HepG2 (cell line): ENCODE data around the gene RIMBP2. TPM values are rescaled to one million over a fixed set of nuclear protein-coding genes. Genes with fewer than 3 reads are reported as not detected.

ENCODE experiments used
- ATAC-seq: fragments of 200-7000 bp; cut with Tn5 transposase; 3 replicates; pipeline ENCODE4 v1.9.1; 2020; ENCODE audit warnings: mild to moderate bottlenecking, moderate library complexity
- BruUV-seq: library from RNA; stranded (reverse); fragments of 400-500 nt; replicated peaks from 2 replicates; lab custom pipeline; 2021; lab: Mats Ljungman, UMichigan
- CTCF ChIA-PET: fragments of 300-600 bp; formaldehyde crosslinking; extraction: SDS; loops from one replicate; lab custom pipeline; 2021; ENCODE audit warnings: low total read pairs, inconsistent platforms, low intra/inter-chr PET ratio; lab: Yijun Ruan, JAX
- POLR2A ChIA-PET: fragments of 350-600 bp; sonication (Branson Sonifier 250); formaldehyde crosslinking; loops from one replicate; lab custom pipeline; 2020; ENCODE audit warnings: antibody characterized with exemption, inconsistent platforms; lab: Yijun Ruan, JAX
- DNase-seq: peaks from one replicate; pipeline ENCODE4 v3.0.0-alpha.2; 2015; ENCODE audit warnings: low spot score
- FAIRE-seq: peaks from 3 replicates; lab custom pipeline; 2011; peaks lifted over from hg19 to GRCh38; lab: Jason Lieb, UNC
- H2AFZ ChIP-seq: one replicate; pipeline ENCODE4 v1.6.1; 2011; ENCODE audit warnings: low read length, inconsistent platforms
- H3K27ac ChIP-seq: fragments of 300-600 bp; 3 replicates; pipeline ENCODE4 v1.8.0; 2011; ENCODE audit warnings: mixed run types, mild to moderate bottlenecking, mixed read lengths, low read length, inconsistent platforms; ENCODE audit not compliant: insufficient read depth; ENCODE audit errors: extremely low read length
- H3K27me3 ChIP-seq, 2 experiments: fragments of 200-600 bp in 1 of 2; 2 replicates in 1 of 2; 3 replicates in 1 of 2; pipeline versions ENCODE4 v1.6.0 to v1.8.0; 2011; ENCODE audit warnings: low read length in 2 of 2, mild to moderate bottlenecking in 2 of 2, moderate library complexity in 2 of 2, inconsistent platforms in 1 of 2; ENCODE audit not compliant: insufficient read depth in 2 of 2, control insufficient read depth in 1 of 2
- H3K36me3 ChIP-seq, 2 experiments: fragments of 200-600 bp in 1 of 2; replicated peaks in 1 of 2; 2 replicates in 1 of 2; 3 replicates in 1 of 2; pipeline versions ENCODE4 v1.5.1 to v1.8.0; 2011; ENCODE audit warnings: low read length in 2 of 2, inconsistent platforms in 1 of 2; ENCODE audit not compliant: insufficient read depth in 2 of 2, control insufficient read depth in 1 of 2
- H3K4me1 ChIP-seq: 2 replicates; pipeline ENCODE4 v1.5.1; 2012; ENCODE audit warnings: low read length, inconsistent platforms; ENCODE audit not compliant: insufficient read depth
- H3K4me2 ChIP-seq: 2 replicates; pipeline ENCODE4 v1.6.0; 2011; ENCODE audit warnings: low read depth, low read length, inconsistent platforms
- H3K4me3 ChIP-seq, 3 experiments: fragments of 200-600 bp in 1 of 3; sonication (generic), shearing (Covaris generic) in 1 of 3; replicated peaks in 1 of 3; 2 replicates each; pipeline ENCODE4 v1.5.1; 2011 to 2016; ENCODE audit warnings: low read length in 3 of 3, inconsistent platforms in 2 of 3, low read depth in 2 of 3, mild to moderate bottlenecking in 2 of 3, control low read depth in 1 of 3, mixed read lengths in 1 of 3; ENCODE audit not compliant: insufficient read depth in 1 of 3
- H3K79me2 ChIP-seq: one replicate; pipeline ENCODE4 v1.6.1; 2011; ENCODE audit warnings: low read length, inconsistent platforms; ENCODE audit not compliant: insufficient read depth
- H3K9ac ChIP-seq: 2 replicates; pipeline ENCODE4 v1.6.0; 2011; ENCODE audit warnings: mild to moderate bottlenecking, low read depth, low read length, inconsistent platforms; ENCODE audit not compliant: insufficient read depth
- H3K9me3 ChIP-seq: 2 replicates; pipeline ENCODE4 v1.5.1; 2012; ENCODE audit warnings: mild to moderate bottlenecking, low read length
- H4K20me1 ChIP-seq: 2 replicates; pipeline ENCODE4 v1.6.0; 2011; ENCODE audit warnings: inconsistent platforms, mild to moderate bottlenecking, low read length, moderate library complexity; ENCODE audit not compliant: insufficient read depth
- ARHGAP35 ChIP-seq: sonication (generic); formaldehyde crosslinking; IDR thresholded peaks from 2 replicates; pipeline ENCODE4 v1.9.0; 2022; ENCODE audit warnings: mild to moderate bottlenecking, inconsistent platforms, moderate library complexity, missing genetic modification reagents, borderline replicate concordance
- HIC2 ChIP-seq: sonication (generic); formaldehyde crosslinking; IDR thresholded peaks from 2 replicates; pipeline ENCODE4 v1.9.0; 2022; ENCODE audit warnings: low read depth, missing genetic modification reagents
- HOXA5 ChIP-seq: sonication (generic); formaldehyde crosslinking; IDR thresholded peaks from 2 replicates; pipeline ENCODE4 v1.4.0; 2020; ENCODE audit warnings: missing genetic modification reagents
- KLF9 ChIP-seq: IDR thresholded peaks from 2 replicates; pipeline ENCODE4 v1.6.1; 2016; ENCODE audit warnings: low read depth
- PRMT3 ChIP-seq: sonication (generic); formaldehyde crosslinking; IDR thresholded peaks from 2 replicates; pipeline ENCODE4 v1.8.1; 2022; ENCODE audit warnings: low read depth, mild to moderate bottlenecking, moderate library complexity, missing genetic modification reagents, borderline replicate concordance
- SKI ChIP-seq: fragments of 450-650 bp; IDR thresholded peaks from one replicate; pipeline ENCODE4 v1.6.1; 2018; ENCODE audit warnings: mild to moderate bottlenecking; ENCODE audit not compliant: partially characterized antibody
- TIGD3 ChIP-seq: sonication (generic); formaldehyde crosslinking; IDR thresholded peaks from 2 replicates; pipeline ENCODE4 v1.5.1; 2020; ENCODE audit warnings: mild to moderate bottlenecking, missing genetic modification reagents, borderline replicate concordance
- ZBTB3 ChIP-seq: sonication (generic); formaldehyde crosslinking; IDR thresholded peaks from 2 replicates; pipeline ENCODE4 v1.4.0; 2020; ENCODE audit warnings: low read depth, mild to moderate bottlenecking, moderate library complexity, missing genetic modification reagents, borderline replicate concordance
- ZMYM3 ChIP-seq: sonication (generic); formaldehyde crosslinking; IDR thresholded peaks from 2 replicates; pipeline ENCODE4 v1.5.1; 2020; ENCODE audit warnings: mild to moderate bottlenecking, missing genetic modification reagents
- ZNF230 ChIP-seq: sonication (generic); formaldehyde crosslinking; IDR thresholded peaks from 2 replicates; pipeline ENCODE4 v1.4.0; 2020; ENCODE audit warnings: mild to moderate bottlenecking, missing genetic modification reagents
- ZNF343 ChIP-seq: sonication (generic); formaldehyde crosslinking; IDR thresholded peaks from 2 replicates; pipeline ENCODE4 v1.4.0; 2020; ENCODE audit warnings: mild to moderate bottlenecking, missing genetic modification reagents
- ZNF569 ChIP-seq: sonication (generic); formaldehyde crosslinking; IDR thresholded peaks from 2 replicates; pipeline ENCODE4 v1.5.0; 2020; ENCODE audit warnings: mild to moderate bottlenecking, missing genetic modification reagents, moderate library complexity, borderline replicate concordance
- ZNF841 ChIP-seq: sonication (generic); formaldehyde crosslinking; IDR thresholded peaks from 2 replicates; pipeline ENCODE4 v1.8.1; 2023; ENCODE audit warnings: missing genetic modification reagents, borderline replicate concordance
- ZNF879 ChIP-seq: sonication (generic); formaldehyde crosslinking; IDR thresholded peaks from 2 replicates; pipeline ENCODE4 v1.8.1; 2023; ENCODE audit warnings: missing genetic modification reagents
- WGBS: methylation state at CpG from one replicate; pipeline ENCODE4 v1.1.6; 2017; ENCODE audit warnings: low lambda C conversion rate; 5-methylcytosine and 5-hydroxymethylcytosine counted together
- in situ Hi-C: cut with HindIII; loops from 2 replicates; pipeline ENCODE4 v1.10.0; 2017; ENCODE audit warnings: low pct_unique_long_range_greater_than_20kb; ENCODE audit not compliant: extremely low pct_ligation_motif_present
- intact Hi-C: fragments of 100-400 bp; cut with micrococcal nuclease; formaldehyde crosslinking; loops from one replicate; pipeline ENCODE4 v1.10.0; 2022; ENCODE audit not compliant: unreplicated experiment
- polyA plus RNA-seq, 8 experiments: library from polyadenylated mRNA; depleted of rRNA in 3 of 8; stranded (reverse) in 7 of 8; unstranded in 1 of 8; fragments of >200 nt; fragmentation: Illumina TruSeq in 4 of 8; extraction: Trizol in 4 of 8; gene quantifications; 2 replicates each; pipeline versions ENCODE4 v1.2.1 to v1.2.3, GENCODE V29; 2011 to 2016; ENCODE audit warnings: low read depth in 4 of 8, missing spikeins in 1 of 8, mixed read lengths in 1 of 8; ENCODE audit not compliant: insufficient read depth in 1 of 8
- total RNA-seq, 5 experiments: library from RNA; depleted of rRNA; stranded (reverse); fragments of >200 nt; fragmentation: Illumina TruSeq; extraction: Trizol; gene quantifications; 2 replicates each; pipeline ENCODE4 v1.2.3, GENCODE V29; 2016; ENCODE audit warnings: low read depth in 1 of 5

RIMBP2 gene
- total and polyA plus RNA-seq, 2 of the 13 experiments (the other 11 are each of a cell fraction or from before 2014, with no cell fraction given), result 0.03 TPM; not detected in 1

GRCh38 chr12:130569521-130569920 lies 146.6 kb downstream of the RIMBP2 start:
- Histone ChIP-seq H3K27ac (no peak overlapping the region), H3K27me3 (peaks cover 6 to 17% of the 10 kb centered on the region in 2 experiments; a peak in 4 of 5 replicates), H2AFZ (no peak overlapping the region)
- ATAC-seq (no peak), DNase-seq (no peak)
- in situ Hi-C loops, result no loop called here
- POLR2A ChIA-PET, result no interaction called here
- TF ChIP-seq ZNF879 (CRISPR knock-in tag), result no peak
- no peak for TF ChIP-seq ARHGAP35 (CRISPR knock-in tag)
- TF ChIP-seq ZMYM3 (CRISPR knock-in tag), result no peak
- no peak for TF ChIP-seq ZBTB3 (CRISPR knock-in tag)
- TF ChIP-seq ZNF569 (CRISPR knock-in tag), result no peak
- TF ChIP-seq, all 625 proteins: peak for 0
- Histone ChIP-seq H3K9me3 (peaks cover 10% of the 10 kb centered on the region), H3K4me3 (no peak overlapping the region), H3K36me3 (no peaks in the 10 kb centered on the region), H3K79me2 (no peaks in the 10 kb centered on the region), H3K4me2 (no peak overlapping the region), H4K20me1 (no peaks in the 10 kb centered on the region), H3K9ac (no peak overlapping the region), H3K4me1 (no peaks in the 10 kb centered on the region)
- FAIRE-seq, result no peak
- intact Hi-C loops, result no loop called here
- BruUV-seq, result no TSS peak
- 26% methylated on average over 9 of the region's 9 CpGs for WGBS
- CTCF ChIA-PET, result no interaction called here

GRCh38 chr12:130568501-130568900 lies 147.6 kb downstream of the RIMBP2 start:
- Histone ChIP-seq H3K4me2 (no peak overlapping the region), H3K79me2 (no peaks in the 10 kb centered on the region), H4K20me1 (no peaks in the 10 kb centered on the region), H3K36me3 (no peaks in the 10 kb centered on the region), H2AFZ (no peak overlapping the region), H3K4me1 (no peaks in the 10 kb centered on the region), H3K9me3 (peaks cover 13% of the 10 kb centered on the region), H3K9ac (no peak overlapping the region), H3K27ac (no peak overlapping the region), H3K27me3 (peaks cover 4 to 17% of the 10 kb centered on the region in 2 experiments; a peak in 4 of 5 replicates), H3K4me3 (no peak overlapping the region)
- no peak for ATAC-seq
- ChIA-PET CTCF (no interaction called here), POLR2A (no interaction called here)
- under 1% methylated on average over 6 of the region's 7 CpGs for WGBS
- no TSS peak for BruUV-seq
- intact Hi-C loops, result no loop called here
- FAIRE-seq, result no peak
- DNase-seq, result no peak
- in situ Hi-C loops, result no loop called here
- no peak for TF ChIP-seq HIC2
- no peak for TF ChIP-seq ZNF841 (CRISPR knock-in tag)
- no peak for TF ChIP-seq TIGD3 (CRISPR knock-in tag)
- TF ChIP-seq PRMT3 (CRISPR knock-in tag), result no peak
- TF ChIP-seq ZNF230, result no peak
- TF ChIP-seq ZNF343 (CRISPR knock-in tag), result no peak
- no peak for TF ChIP-seq SKI
- no peak for TF ChIP-seq HOXA5 (CRISPR knock-in tag)
- TF ChIP-seq KLF9 (CRISPR knock-in tag), result no peak
